SU-DHL-6 (cell line): ENCODE results near the gene UBAP1.
"Not testable (repeated sequence)": the region's sequence is repeated elsewhere in the genome, so short reads cannot be mapped to it uniquely, and the experiment has no call there.

Source experiments
- H2AFZ ChIP-seq: fragments of 200-600 bp; sonication (generic); 2 replicates; pipeline ENCODE4 v1.6.1; 2014; ENCODE audit warnings: low read depth, mild to moderate bottlenecking, moderate library complexity, mixed read lengths, antibody characterized with exemption, low read length; ENCODE audit not compliant: severe bottlenecking
- H3F3A ChIP-seq: fragments of 200-600 bp; shearing (Covaris generic); 2 replicates; pipeline ENCODE4 v1.6.0; 2016; ENCODE audit warnings: antibody characterized with exemption, mild to moderate bottlenecking; ENCODE audit not compliant: insufficient read depth
- H3K27ac ChIP-seq: fragments of 200-600 bp; sonication (generic); 2 replicates; pipeline ENCODE4 v1.5.1; 2016; ENCODE audit warnings: low read depth, mild to moderate bottlenecking, low read length, moderate library complexity, mixed read lengths
- H3K27me3 ChIP-seq: fragments of 200-600 bp; sonication (generic), shearing (Covaris generic); 2 replicates; pipeline ENCODE4 v1.6.0; 2014; ENCODE audit warnings: mild to moderate bottlenecking, low read length
- H3K36me3 ChIP-seq: fragments of 200-600 bp; sonication (generic); 2 replicates; pipeline ENCODE4 v1.6.1; 2014; ENCODE audit warnings: mild to moderate bottlenecking, low read length, mixed read lengths
- H3K4me2 ChIP-seq: fragments of 300-600, 200-600 bp; shearing (Covaris generic), sonication (generic); 2 replicates; pipeline ENCODE4 v1.6.0; 2014; ENCODE audit warnings: low read length, low read depth, mild to moderate bottlenecking; ENCODE audit not compliant: poor library complexity, severe bottlenecking
- H3K4me3 ChIP-seq: fragments of 200-600 bp; sonication (generic); 2 replicates; pipeline ENCODE4 v1.5.1; 2014; ENCODE audit warnings: antibody characterized with exemption, low read length, mild to moderate bottlenecking, mixed read lengths; ENCODE audit not compliant: insufficient read depth, poor library complexity, severe bottlenecking
- H3K79me2 ChIP-seq: fragments of 200-600 bp; sonication (generic); 2 replicates; pipeline ENCODE4 v1.6.1; 2014; ENCODE audit warnings: mild to moderate bottlenecking, low read length, moderate library complexity; ENCODE audit not compliant: insufficient read depth
- H3K9ac ChIP-seq: fragments of 200-600 bp; sonication (generic); 2 replicates; pipeline ENCODE4 v1.7.0; 2014; ENCODE audit warnings: mild to moderate bottlenecking, low read length
- H3K9me2 ChIP-seq: fragments of 200-600 bp; sonication (generic); replicated peaks from 2 replicates; pipeline ENCODE4 v1.6.1; 2014; ENCODE audit warnings: low read length; ENCODE audit not compliant: insufficient read depth
- H3K9me3 ChIP-seq: fragments of 200-600 bp; sonication (generic); 2 replicates; pipeline ENCODE4 v1.6.1; 2014; ENCODE audit warnings: low read length, mixed read lengths; ENCODE audit not compliant: insufficient read depth
- H4K20me1 ChIP-seq: fragments of 200-600 bp; sonication (generic); 2 replicates; pipeline ENCODE4 v1.6.1; 2014; ENCODE audit warnings: low read depth, mild to moderate bottlenecking, antibody characterized with exemption, low read length, moderate library complexity, mixed read lengths
- CTCF ChIP-seq: fragments of 200-600 bp; sonication (generic); IDR thresholded peaks from one replicate; pipeline ENCODE4 v1.5.1; 2017; ENCODE audit warnings: antibody characterized with exemption, mild to moderate bottlenecking, low read length, moderate library complexity; ENCODE audit not compliant: insufficient read depth, poor library complexity, severe bottlenecking
- EZH2phosphoT487 ChIP-seq: fragments of 200-600 bp; sonication (generic), shearing (Covaris generic); conservative IDR thresholded peaks from 2 replicates; pipeline ENCODE4 v1.6.1; 2018; ENCODE audit warnings: mild to moderate bottlenecking, antibody characterized with exemption, low read length, moderate library complexity, mixed read lengths

The UBAP1 gene

GRCh38 chr9:34267660-34268059 is 88.8 kb downstream of the UBAP1 start:
- no peak overlapping the region for H3K27ac ChIP-seq
- TF ChIP-seq EZH2phosphoT487, result no peak
- TF ChIP-seq CTCF, result no peak
- H3K27me3 ChIP-seq, result no peaks in the 10 kb centered on the region
- H3F3A ChIP-seq, result 0 out of 2 replicates have a peak, but pooled peaks cover 11% of the 10 kb centered on the region
- H4K20me1 ChIP-seq, result no peaks in the 10 kb centered on the region
- H3K9me3 ChIP-seq, result no peaks in the 10 kb centered on the region
- no peak overlapping the region for H3K4me3 ChIP-seq
- peaks cover 13% of the 10 kb centered on the region; the same call in 1 of the 2 replicates for H3K36me3 ChIP-seq
- no peak overlapping the region for H3K9ac ChIP-seq
- H3K79me2 ChIP-seq, result no peaks in the 10 kb centered on the region
- no peaks in the 10 kb centered on the region for H3K9me2 ChIP-seq
- H2AFZ ChIP-seq, result no peak overlapping the region
- no peak overlapping the region for H3K4me2 ChIP-seq

GRCh38 chr9:34271265-34272006 is 92.6 kb downstream of the UBAP1 start:
- no peak overlapping the region for H3K9ac ChIP-seq
- 0 out of 2 replicates have a peak, but pooled peaks cover 11% of the 10 kb centered on the region for H3F3A ChIP-seq
- no peaks in the 10 kb centered on the region for H3K27me3 ChIP-seq
- H3K9me3 ChIP-seq, result no peaks in the 10 kb centered on the region
- H3K36me3 ChIP-seq, result peaks cover 4% of the 10 kb centered on the region; the same call in 1 of the 2 replicates
- H3K4me2 ChIP-seq, result no peak overlapping the region
- H3K79me2 ChIP-seq, result no peaks in the 10 kb centered on the region
- no peaks in the 10 kb centered on the region for H3K9me2 ChIP-seq
- TF ChIP-seq EZH2phosphoT487 (no peak), CTCF (no peak)
- H4K20me1 ChIP-seq, result no peaks in the 10 kb centered on the region
- no peak overlapping the region for H2AFZ ChIP-seq
- H3K27ac ChIP-seq, result no peak overlapping the region
- H3K4me3 ChIP-seq, result no peak overlapping the region

- 0 out of 2 replicates have a peak, but pooled peaks cover 6% of the 10 kb centered on the region for H3F3A ChIP-seq
- no peak overlapping the region for H3K27ac ChIP-seq
- no peak overlapping the region for H2AFZ ChIP-seq
- no peak for TF ChIP-seq EZH2phosphoT487
- TF ChIP-seq CTCF, result no peak
- no peaks in the 10 kb centered on the region for H4K20me1 ChIP-seq
- no peak overlapping the region for H3K4me3 ChIP-seq
- no peaks in the 10 kb centered on the region for H3K79me2 ChIP-seq
- H3K36me3 ChIP-seq, result peaks cover 4% of the 10 kb centered on the region; the same call in 1 of the 2 replicates
- H3K4me2 ChIP-seq, result no peak overlapping the region
- H3K9me2 ChIP-seq, result no peaks in the 10 kb centered on the region
- no peak overlapping the region for H3K9ac ChIP-seq
- no peaks in the 10 kb centered on the region for H3K27me3 ChIP-seq
- H3K9me3 ChIP-seq, result no peaks in the 10 kb centered on the region
These were observed 93.3 kb downstream of the UBAP1 start for GRCh38 chr9:34272101-34272541.

- not testable (repeated sequence) for H3K9me3 ChIP-seq, H3K4me3 ChIP-seq
These were observed 94.7 kb downstream of the UBAP1 start for GRCh38 chr9:34273588-34273987.

More at GRCh38 chr9:34273588-34273987, 94.7 kb downstream of the UBAP1 start:
- not testable (repeated sequence) for H2AFZ ChIP-seq, H3K79me2 ChIP-seq, H3F3A ChIP-seq, H3K9ac ChIP-seq, H3K36me3 ChIP-seq, H3K9me2 ChIP-seq, H3K4me2 ChIP-seq, H3K27me3 ChIP-seq, H4K20me1 ChIP-seq, H3K27ac ChIP-seq
